Lower leg skin (tissue), 4 donors: Measurements from ENCODE around the gene GPC6. TPM values are rescaled to one million over a fixed set of nuclear protein-coding genes. Genes with fewer than 3 reads are reported as not detected.

Source experiments
- DNase-seq, 2 donors: peaks; one replicate each; pipeline ENCODE4 v3.0.0-alpha.2; 2019; ENCODE audit warnings: low spot score in 2 of 2
- H3K4me3 ChIP-seq: fragments of 200-600 bp; sonication (generic); 2 replicates; pipeline ENCODE4 v1.5.1; 2017; ENCODE audit warnings: mild to moderate bottlenecking, low read depth; ENCODE audit not compliant: poor library complexity, severe bottlenecking
- POLR2A ChIP-seq, 2 donors: fragments of 450-650 bp; IDR thresholded peaks; one replicate each; pipeline ENCODE4 v1.6.1; 2016 to 2017; ENCODE audit warnings: antibody characterized with exemption in 2 of 2, mild to moderate bottlenecking in 1 of 2, moderate library complexity in 1 of 2
- WGBS, 2 donors: methylation state at CpG; one replicate each; pipeline ENCODE4 v1.1.5; 2018; 5-methylcytosine and 5-hydroxymethylcytosine counted together
- intact Hi-C: fragments of 100-400 bp; cut with DNase I; formaldehyde crosslinking; loops from one replicate; pipeline ENCODE4 v1.15.0; 2023; ENCODE audit warnings: low total_unique reads
- total RNA-seq, 4 donors: library from RNA; depleted of rRNA; stranded (reverse); fragments of >200 nt; gene quantifications; one replicate each; pipeline ENCODE4 v1.1.0, GENCODE V29; 2016
- TF ChIP-seq, protein P1 (sequence below), 3 donors: fragments of 450-650 bp; IDR thresholded peaks; one replicate each; pipeline ENCODE4 v1.5.1; 2016; ENCODE audit warnings: antibody characterized with exemption in 3 of 3, mild to moderate bottlenecking in 3 of 3, moderate library complexity in 2 of 3

GPC6 gene
- total RNA-seq, 4 donors from 2014 or later = 1.4 to 5.2 (median 2.5) TPM

GRCh38 chr13:93882086-93882651, 655.6 kb downstream of the GPC6 start:
- H3K4me3 ChIP-seq = no peak overlapping the region
- DNase-seq = no peak
- TF ChIP-seq, protein P1, sequence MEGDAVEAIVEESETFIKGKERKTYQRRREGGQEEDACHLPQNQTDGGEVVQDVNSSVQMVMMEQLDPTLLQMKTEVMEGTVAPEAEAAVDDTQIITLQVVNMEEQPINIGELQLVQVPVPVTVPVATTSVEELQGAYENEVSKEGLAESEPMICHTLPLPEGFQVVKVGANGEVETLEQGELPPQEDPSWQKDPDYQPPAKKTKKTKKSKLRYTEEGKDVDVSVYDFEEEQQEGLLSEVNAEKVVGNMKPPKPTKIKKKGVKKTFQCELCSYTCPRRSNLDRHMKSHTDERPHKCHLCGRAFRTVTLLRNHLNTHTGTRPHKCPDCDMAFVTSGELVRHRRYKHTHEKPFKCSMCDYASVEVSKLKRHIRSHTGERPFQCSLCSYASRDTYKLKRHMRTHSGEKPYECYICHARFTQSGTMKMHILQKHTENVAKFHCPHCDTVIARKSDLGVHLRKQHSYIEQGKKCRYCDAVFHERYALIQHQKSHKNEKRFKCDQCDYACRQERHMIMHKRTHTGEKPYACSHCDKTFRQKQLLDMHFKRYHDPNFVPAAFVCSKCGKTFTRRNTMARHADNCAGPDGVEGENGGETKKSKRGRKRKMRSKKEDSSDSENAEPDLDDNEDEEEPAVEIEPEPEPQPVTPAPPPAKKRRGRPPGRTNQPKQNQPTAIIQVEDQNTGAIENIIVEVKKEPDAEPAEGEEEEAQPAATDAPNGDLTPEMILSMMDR (IDR thresholded peaks at IDR 0.05) = no peak
- TF ChIP-seq POLR2A (IDR thresholded peaks at IDR 0.05) = no peak
- intact Hi-C loops = no loop called here
- WGBS, 2 donors = 57 to 65% methylated on average over 6 of the region's 6 CpGs

- intact Hi-C loops = no loop called here
- no peak for DNase-seq
- 72 to 85% methylated on average over 1 of the region's 1 CpG for WGBS, 2 donors
- H3K4me3 ChIP-seq = no peak overlapping the region
- TF ChIP-seq, protein P1 (IDR thresholded peaks at IDR 0.05) = no peak
- no peak for TF ChIP-seq POLR2A (IDR thresholded peaks at IDR 0.05)
These were observed 662.9 kb downstream of the GPC6 start for GRCh38 chr13:93889430-93889951.

GRCh38 chr13:93899981-93900380, 673.4 kb downstream of the GPC6 start:
- H3K4me3 ChIP-seq = no peak overlapping the region
- TF ChIP-seq POLR2A (IDR thresholded peaks at IDR 0.05) = no peak
- TF ChIP-seq, protein P1 (IDR thresholded peaks at IDR 0.05) = no peak
- intact Hi-C loops = no loop called here
- WGBS, 2 donors = 61 to 75% methylated on average over 2 of the region's 2 CpGs
- no peak for DNase-seq

DNA sequence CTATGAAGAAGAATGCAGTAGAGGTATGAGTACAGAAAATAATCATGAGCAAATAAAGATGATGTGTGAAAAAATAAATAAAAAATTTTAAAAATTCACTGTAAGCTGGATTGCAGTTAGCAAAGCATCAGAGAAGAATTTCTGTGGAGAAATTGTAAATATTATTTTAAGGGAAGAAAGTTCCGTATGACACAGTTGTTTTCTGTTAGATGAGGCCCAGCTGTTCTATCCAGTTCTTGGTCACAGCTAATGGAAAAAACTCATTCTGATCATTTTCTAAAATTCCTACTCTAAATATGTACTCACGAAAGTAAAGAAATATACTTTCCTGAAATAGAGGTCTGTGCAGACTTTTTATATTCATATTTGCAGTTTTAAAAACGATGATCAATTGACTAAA, 674.1 kb downstream of the GPC6 start:
- 67 to 71% methylated on average over 3 of the region's 3 CpGs for WGBS, 2 donors
- no peak for DNase-seq
- no peak for TF ChIP-seq POLR2A (IDR thresholded peaks at IDR 0.05)
- TF ChIP-seq, protein P1 (IDR thresholded peaks at IDR 0.05) = no peak

GRCh38 chr13:93903909-93904308, 677.3 kb downstream of the GPC6 start:
- 72 to 81% methylated on average over 3 of the region's 3 CpGs for WGBS, 2 donors
- H3K4me3 ChIP-seq = no peak overlapping the region
- intact Hi-C loops = no loop called here
- DNase-seq = no peak
- TF ChIP-seq, protein P1 (IDR thresholded peaks at IDR 0.05) = no peak
- TF ChIP-seq POLR2A (IDR thresholded peaks at IDR 0.05) = no peak

More for the DNA sequence above, 674.1 kb downstream of the GPC6 start:
- intact Hi-C loops = no loop called here
- H3K4me3 ChIP-seq = no peak overlapping the region
